WTC11 (cell line): ENCODE results near the gene NUB1.

ENCODE experiments used
- ARID4B ChIP-seq: sonication (generic); formaldehyde crosslinking; IDR thresholded peaks from 2 replicates; pipeline ENCODE4 v1.8.0; 2023; ENCODE audit warnings: missing genetic modification reagents, mild to moderate bottlenecking, borderline replicate concordance
- CTCF ChIP-seq: fragments of 200-600 bp; IDR thresholded peaks from 2 replicates; pipeline ENCODE4 v1.8.0; 2022; ENCODE audit warnings: antibody characterized with exemption
- E2F4 ChIP-seq: sonication (generic); formaldehyde crosslinking; IDR thresholded peaks from 2 replicates; pipeline ENCODE4 v1.8.1; 2022; ENCODE audit warnings: low read depth, mild to moderate bottlenecking, moderate library complexity, missing genetic modification reagents, borderline replicate concordance
- ELF4 ChIP-seq: sonication (generic); formaldehyde crosslinking; IDR thresholded peaks from 2 replicates; pipeline ENCODE4 v1.8.1; 2022; ENCODE audit warnings: low read depth, mild to moderate bottlenecking, moderate library complexity, missing genetic modification reagents
- PRDM15 ChIP-seq: sonication (generic); formaldehyde crosslinking; IDR thresholded peaks from 2 replicates; pipeline ENCODE4 v1.8.0; 2022; ENCODE audit warnings: missing genetic modification reagents
- PREB ChIP-seq: sonication (generic); formaldehyde crosslinking; IDR thresholded peaks from 2 replicates; pipeline ENCODE4 v1.8.1; 2022; ENCODE audit warnings: mild to moderate bottlenecking, missing genetic modification reagents, moderate library complexity, borderline replicate concordance
- SP1 ChIP-seq: sonication (generic); formaldehyde crosslinking; conservative IDR thresholded peaks from 2 replicates; pipeline ENCODE4 v1.8.1; 2022; ENCODE audit warnings: missing genetic modification reagents
- STAT6 ChIP-seq: sonication (generic); formaldehyde crosslinking; conservative IDR thresholded peaks from 2 replicates; pipeline ENCODE4 v1.8.1; 2023; ENCODE audit warnings: mild to moderate bottlenecking, low read depth, missing genetic modification reagents, moderate library complexity
- ZBTB21 ChIP-seq: sonication (generic); formaldehyde crosslinking; IDR thresholded peaks from 2 replicates; pipeline ENCODE4 v1.8.1; 2023; ENCODE audit warnings: mild to moderate bottlenecking, missing genetic modification reagents, borderline replicate concordance
- ZNF263 ChIP-seq: sonication (generic); formaldehyde crosslinking; IDR thresholded peaks from 2 replicates; pipeline ENCODE4 v1.8.1; 2022; ENCODE audit warnings: low read depth, mild to moderate bottlenecking, moderate library complexity, missing genetic modification reagents
- ZNF671 ChIP-seq: fragments of 250-450 bp; sonication (Bioruptor Pico); IDR thresholded peaks from 2 replicates; pipeline ENCODE4 v1.8.0; 2021; ENCODE audit warnings: mild to moderate bottlenecking
- ZSCAN18 ChIP-seq: fragments of 250-450 bp; sonication (Bioruptor Pico); IDR thresholded peaks from 2 replicates; pipeline ENCODE4 v2.1.2; 2022; ENCODE audit warnings: mild to moderate bottlenecking, moderate library complexity

- TF ChIP-seq CTCF: no peak
- no peak for TF ChIP-seq E2F4
- no peak for TF ChIP-seq ELF4
- TF ChIP-seq ZBTB21 (CRISPR knock-in tag): no peak
- no peak for TF ChIP-seq PRDM15 (CRISPR knock-in tag)
- no peak for TF ChIP-seq STAT6 (CRISPR knock-in tag)
- TF ChIP-seq PREB: no peak
- no peak for TF ChIP-seq ZNF671 (CRISPR knock-in tag)
- no peak for TF ChIP-seq SP1 (CRISPR knock-in tag)
- TF ChIP-seq ZSCAN18 (CRISPR knock-in tag): no peak
- no peak for TF ChIP-seq ZNF263 (CRISPR knock-in tag)
- TF ChIP-seq ARID4B (CRISPR knock-in tag): no peak
These were observed 7.4 kb downstream of the NUB1 start for GRCh38 chr7:151348970-151349369.
